HepG2 (cell line): ENCODE data around the gene KCNQ5. TPM values are rescaled to one million over a fixed set of nuclear protein-coding genes. Genes with fewer than 3 reads are reported as not detected.

ENCODE experiments used
- ATAC-seq: fragments of 200-7000 bp; cut with Tn5 transposase; 3 replicates; pipeline ENCODE4 v1.9.1; 2020; ENCODE audit warnings: mild to moderate bottlenecking, moderate library complexity
- BruUV-seq: library from RNA; stranded (reverse); fragments of 400-500 nt; replicated peaks from 2 replicates; lab custom pipeline; 2021; lab: Mats Ljungman, UMichigan
- CTCF ChIA-PET: fragments of 300-600 bp; formaldehyde crosslinking; extraction: SDS; loops from one replicate; lab custom pipeline; 2021; ENCODE audit warnings: low total read pairs, inconsistent platforms, low intra/inter-chr PET ratio; lab: Yijun Ruan, JAX
- POLR2A ChIA-PET: fragments of 350-600 bp; sonication (Branson Sonifier 250); formaldehyde crosslinking; loops from one replicate; lab custom pipeline; 2020; ENCODE audit warnings: antibody characterized with exemption, inconsistent platforms; lab: Yijun Ruan, JAX
- DNase-seq: peaks from one replicate; pipeline ENCODE4 v3.0.0-alpha.2; 2015; ENCODE audit warnings: low spot score
- FAIRE-seq: peaks from 3 replicates; lab custom pipeline; 2011; peaks lifted over from hg19 to GRCh38; lab: Jason Lieb, UNC
- H2AFZ ChIP-seq: one replicate; pipeline ENCODE4 v1.6.1; 2011; ENCODE audit warnings: low read length, inconsistent platforms
- H3K27ac ChIP-seq: fragments of 300-600 bp; 3 replicates; pipeline ENCODE4 v1.8.0; 2011; ENCODE audit warnings: mixed run types, mild to moderate bottlenecking, mixed read lengths, low read length, inconsistent platforms; ENCODE audit not compliant: insufficient read depth; ENCODE audit errors: extremely low read length
- H3K27me3 ChIP-seq, 2 experiments: fragments of 200-600 bp in 1 of 2; 2 replicates in 1 of 2; 3 replicates in 1 of 2; pipeline versions ENCODE4 v1.6.0 to v1.8.0; 2011; ENCODE audit warnings: low read length in 2 of 2, mild to moderate bottlenecking in 2 of 2, moderate library complexity in 2 of 2, inconsistent platforms in 1 of 2; ENCODE audit not compliant: insufficient read depth in 2 of 2, control insufficient read depth in 1 of 2
- H3K36me3 ChIP-seq, 2 experiments: fragments of 200-600 bp in 1 of 2; replicated peaks in 1 of 2; 2 replicates in 1 of 2; 3 replicates in 1 of 2; pipeline versions ENCODE4 v1.5.1 to v1.8.0; 2011; ENCODE audit warnings: low read length in 2 of 2, inconsistent platforms in 1 of 2; ENCODE audit not compliant: insufficient read depth in 2 of 2, control insufficient read depth in 1 of 2
- H3K4me1 ChIP-seq: 2 replicates; pipeline ENCODE4 v1.5.1; 2012; ENCODE audit warnings: low read length, inconsistent platforms; ENCODE audit not compliant: insufficient read depth
- H3K4me2 ChIP-seq: 2 replicates; pipeline ENCODE4 v1.6.0; 2011; ENCODE audit warnings: low read depth, low read length, inconsistent platforms
- H3K4me3 ChIP-seq, 3 experiments: fragments of 200-600 bp in 1 of 3; sonication (generic), shearing (Covaris generic) in 1 of 3; replicated peaks in 1 of 3; 2 replicates each; pipeline ENCODE4 v1.5.1; 2011 to 2016; ENCODE audit warnings: low read length in 3 of 3, inconsistent platforms in 2 of 3, low read depth in 2 of 3, mild to moderate bottlenecking in 2 of 3, control low read depth in 1 of 3, mixed read lengths in 1 of 3; ENCODE audit not compliant: insufficient read depth in 1 of 3
- H3K79me2 ChIP-seq: one replicate; pipeline ENCODE4 v1.6.1; 2011; ENCODE audit warnings: low read length, inconsistent platforms; ENCODE audit not compliant: insufficient read depth
- H3K9ac ChIP-seq: 2 replicates; pipeline ENCODE4 v1.6.0; 2011; ENCODE audit warnings: mild to moderate bottlenecking, low read depth, low read length, inconsistent platforms; ENCODE audit not compliant: insufficient read depth
- H3K9me3 ChIP-seq: 2 replicates; pipeline ENCODE4 v1.5.1; 2012; ENCODE audit warnings: mild to moderate bottlenecking, low read length
- H4K20me1 ChIP-seq: 2 replicates; pipeline ENCODE4 v1.6.0; 2011; ENCODE audit warnings: inconsistent platforms, mild to moderate bottlenecking, low read length, moderate library complexity; ENCODE audit not compliant: insufficient read depth
- ATF1 ChIP-seq: IDR thresholded peaks from 2 replicates; pipeline ENCODE4 v1.6.1; 2016; ENCODE audit warnings: mild to moderate bottlenecking, control low read depth
- DMTF1 ChIP-seq: sonication (generic); formaldehyde crosslinking; IDR thresholded peaks from 2 replicates; pipeline ENCODE4 v1.4.0; 2020; ENCODE audit warnings: mild to moderate bottlenecking, missing genetic modification reagents
- FOXC1 ChIP-seq: sonication (generic); formaldehyde crosslinking; IDR thresholded peaks from 2 replicates; pipeline ENCODE4 v1.8.0; 2022; ENCODE audit warnings: mild to moderate bottlenecking, missing genetic modification reagents, borderline replicate concordance
- FOXM1 ChIP-seq: sonication (generic); formaldehyde crosslinking; IDR thresholded peaks from 2 replicates; pipeline ENCODE4 v1.5.0; 2020; ENCODE audit warnings: missing genetic modification reagents
- MAFF ChIP-seq: IDR thresholded peaks from 2 replicates; pipeline ENCODE4 v1.6.1; 2011; ENCODE audit warnings: low read depth, low read length, improper control_type of control experiment
- MIER3 ChIP-seq: IDR thresholded peaks from 2 replicates; pipeline ENCODE4 v1.6.1; 2016; ENCODE audit warnings: missing compliant biosample characterization, borderline replicate concordance
- MXD1 ChIP-seq: sonication (generic); formaldehyde crosslinking; IDR thresholded peaks from 2 replicates; pipeline ENCODE4 v1.4.0; 2020; ENCODE audit warnings: mild to moderate bottlenecking, missing genetic modification reagents
- NPAS2 ChIP-seq: sonication (generic); formaldehyde crosslinking; IDR thresholded peaks from 2 replicates; pipeline ENCODE4 v1.8.0; 2022; ENCODE audit warnings: mild to moderate bottlenecking, missing genetic modification reagents, borderline replicate concordance
- RCOR2 ChIP-seq: IDR thresholded peaks from 2 replicates; pipeline ENCODE4 v1.6.1; 2016; ENCODE audit warnings: missing biosample characterization, missing genetic modification reagents
- TIGD3 ChIP-seq: sonication (generic); formaldehyde crosslinking; IDR thresholded peaks from 2 replicates; pipeline ENCODE4 v1.5.1; 2020; ENCODE audit warnings: mild to moderate bottlenecking, missing genetic modification reagents, borderline replicate concordance
- WIZ ChIP-seq: sonication (generic); formaldehyde crosslinking; IDR thresholded peaks from 2 replicates; pipeline ENCODE4 v1.5.1; 2020; ENCODE audit warnings: mild to moderate bottlenecking, missing genetic modification reagents
- ZBED4 ChIP-seq: sonication (generic); formaldehyde crosslinking; IDR thresholded peaks from 2 replicates; pipeline ENCODE4 v1.4.0; 2020; ENCODE audit warnings: missing genetic modification reagents, borderline replicate concordance
- ZBTB38 ChIP-seq: sonication (generic); formaldehyde crosslinking; IDR thresholded peaks from 2 replicates; pipeline ENCODE4 v1.5.1; 2020; ENCODE audit warnings: mild to moderate bottlenecking, missing genetic modification reagents
- ZNF468 ChIP-seq: sonication (generic); formaldehyde crosslinking; IDR thresholded peaks from 2 replicates; pipeline ENCODE4 v1.8.0; 2022; ENCODE audit warnings: mild to moderate bottlenecking, moderate library complexity, missing genetic modification reagents
- ZNF510 ChIP-seq: sonication (generic); formaldehyde crosslinking; IDR thresholded peaks from 2 replicates; pipeline ENCODE4 v1.4.0; 2020; ENCODE audit warnings: low read depth, mild to moderate bottlenecking, missing genetic modification reagents
- ZNF572 ChIP-seq: sonication (generic); formaldehyde crosslinking; IDR thresholded peaks from 2 replicates; pipeline ENCODE4 v1.5.1; 2020; ENCODE audit warnings: mild to moderate bottlenecking, missing genetic modification reagents
- WGBS: methylation state at CpG from one replicate; pipeline ENCODE4 v1.1.6; 2017; ENCODE audit warnings: low lambda C conversion rate; 5-methylcytosine and 5-hydroxymethylcytosine counted together
- in situ Hi-C: cut with HindIII; loops from 2 replicates; pipeline ENCODE4 v1.10.0; 2017; ENCODE audit warnings: low pct_unique_long_range_greater_than_20kb; ENCODE audit not compliant: extremely low pct_ligation_motif_present
- intact Hi-C: fragments of 100-400 bp; cut with micrococcal nuclease; formaldehyde crosslinking; loops from one replicate; pipeline ENCODE4 v1.10.0; 2022; ENCODE audit not compliant: unreplicated experiment
- polyA plus RNA-seq, 8 experiments: library from polyadenylated mRNA; depleted of rRNA in 3 of 8; stranded (reverse) in 7 of 8; unstranded in 1 of 8; fragments of >200 nt; fragmentation: Illumina TruSeq in 4 of 8; extraction: Trizol in 4 of 8; gene quantifications; 2 replicates each; pipeline versions ENCODE4 v1.2.1 to v1.2.3, GENCODE V29; 2011 to 2016; ENCODE audit warnings: low read depth in 4 of 8, missing spikeins in 1 of 8, mixed read lengths in 1 of 8; ENCODE audit not compliant: insufficient read depth in 1 of 8
- total RNA-seq, 5 experiments: library from RNA; depleted of rRNA; stranded (reverse); fragments of >200 nt; fragmentation: Illumina TruSeq; extraction: Trizol; gene quantifications; 2 replicates each; pipeline ENCODE4 v1.2.3, GENCODE V29; 2016; ENCODE audit warnings: low read depth in 1 of 5
- TF ChIP-seq, protein P1 (sequence below): sonication (generic); formaldehyde crosslinking; IDR thresholded peaks from 2 replicates; pipeline ENCODE4 v1.5.1; 2020; ENCODE audit warnings: mild to moderate bottlenecking, moderate library complexity, missing genetic modification reagents

KCNQ5 gene
- total and polyA plus RNA-seq, 2 of the 13 experiments (the other 11 are each of a cell fraction or from before 2014, with no cell fraction given), result 0.04 TPM; not detected in 1

GRCh38 chr6:72669324-72669723 lies 47.5 kb downstream of the KCNQ5 start:
- no TSS peak for BruUV-seq
- H3K36me3 ChIP-seq, result no peaks in the 10 kb centered on the region
- H3K4me2 ChIP-seq, result no peak overlapping the region
- H3K4me3 ChIP-seq, result no peak overlapping the region
- no peak for ATAC-seq
- H3K27me3 ChIP-seq, result no peaks in the 10 kb centered on the region; a peak in 1 of 5 replicates
- H2AFZ ChIP-seq, result no peak overlapping the region
- H4K20me1 ChIP-seq, result no peaks in the 10 kb centered on the region
- FAIRE-seq, result no peak
- no peak for DNase-seq
- POLR2A ChIA-PET, result no interaction called here
- intact Hi-C loops (no loop called here), in situ Hi-C loops (no loop called here)
- no peaks in the 10 kb centered on the region for H3K79me2 ChIP-seq
- H3K27ac ChIP-seq, result no peak overlapping the region
- no peak overlapping the region for H3K9ac ChIP-seq
- H3K4me1 ChIP-seq, result no peaks in the 10 kb centered on the region
- no peaks in the 10 kb centered on the region for H3K9me3 ChIP-seq
- CTCF ChIA-PET, result no interaction called here
- 0% methylated on average over 3 of the region's 3 CpGs for WGBS
- TF ChIP-seq, protein P1, sequence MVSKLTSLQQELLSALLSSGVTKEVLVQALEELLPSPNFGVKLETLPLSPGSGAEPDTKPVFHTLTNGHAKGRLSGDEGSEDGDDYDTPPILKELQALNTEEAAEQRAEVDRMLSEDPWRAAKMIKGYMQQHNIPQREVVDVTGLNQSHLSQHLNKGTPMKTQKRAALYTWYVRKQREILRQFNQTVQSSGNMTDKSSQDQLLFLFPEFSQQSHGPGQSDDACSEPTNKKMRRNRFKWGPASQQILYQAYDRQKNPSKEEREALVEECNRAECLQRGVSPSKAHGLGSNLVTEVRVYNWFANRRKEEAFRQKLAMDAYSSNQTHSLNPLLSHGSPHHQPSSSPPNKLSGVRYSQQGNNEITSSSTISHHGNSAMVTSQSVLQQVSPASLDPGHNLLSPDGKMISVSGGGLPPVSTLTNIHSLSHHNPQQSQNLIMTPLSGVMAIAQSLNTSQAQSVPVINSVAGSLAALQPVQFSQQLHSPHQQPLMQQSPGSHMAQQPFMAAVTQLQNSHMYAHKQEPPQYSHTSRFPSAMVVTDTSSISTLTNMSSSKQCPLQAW, result no peak
- TF ChIP-seq TIGD3 (CRISPR knock-in tag), result no peak
- no peak for TF ChIP-seq DMTF1
- no peak for TF ChIP-seq MIER3 (CRISPR knock-in tag)
- TF ChIP-seq ZBED4 (CRISPR knock-in tag), result no peak
- no peak for TF ChIP-seq WIZ (CRISPR knock-in tag)
- TF ChIP-seq FOXC1, result no peak
- no peak for TF ChIP-seq ZBTB38
- TF ChIP-seq ZNF510 (CRISPR knock-in tag), result no peak
- no peak for TF ChIP-seq MXD1
- no peak for TF ChIP-seq MAFF
- no peak for TF ChIP-seq ZNF572 (CRISPR knock-in tag)
- no peak for TF ChIP-seq FOXM1 (CRISPR knock-in tag)
- no peak for TF ChIP-seq ZNF468
- TF ChIP-seq RCOR2, result no peak
- TF ChIP-seq NPAS2 (CRISPR knock-in tag), result no peak
- TF ChIP-seq ATF1 (CRISPR knock-in tag), result no peak
